ENCODE results near the gene CDC20.

DNA sequence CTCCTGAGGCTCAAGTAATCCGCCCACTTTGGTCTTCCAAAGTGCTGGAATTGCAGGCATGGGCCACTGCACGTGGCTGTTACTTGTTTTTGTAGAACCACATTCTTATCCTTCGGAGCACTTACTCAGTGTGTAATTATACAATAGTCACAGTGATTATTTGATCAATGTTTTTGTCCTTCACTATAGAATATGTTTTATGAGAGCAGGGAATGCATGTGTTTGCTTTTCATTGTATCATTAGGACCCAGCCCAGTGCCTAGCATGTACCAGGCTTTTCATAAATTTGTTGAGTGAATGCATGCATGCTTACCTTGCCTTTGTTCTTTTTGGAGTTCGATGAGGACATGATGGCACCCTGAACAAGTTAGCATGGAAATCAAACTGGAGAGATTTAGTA lies 36.7 kb downstream of the CDC20 start:
- TF ChIP-seq CTCF (conservative IDR thresholded peaks at IDR 0.05 in 1 of 2, IDR thresholded peaks at IDR 0.05 in 1 of 2; ENCODE audit: low read depth in 1 of 2, low read length in 2 of 2): no peak
- TF ChIP-seq EZH2 (IDR thresholded peaks at IDR 0.05; ENCODE audit: low read length, missing control alignments): no peak

Data from fibroblast of lung (primary cell).